Anterior cingulate cortex (tissue), 58 donors: Measurements from ENCODE around the gene UBTF.

Experiments
- DNase-seq, 58 donors: peaks; one replicate each; lab custom pipeline; 2025; lab: John Stamatoyannopoulos, UW

UBTF gene, protein sequence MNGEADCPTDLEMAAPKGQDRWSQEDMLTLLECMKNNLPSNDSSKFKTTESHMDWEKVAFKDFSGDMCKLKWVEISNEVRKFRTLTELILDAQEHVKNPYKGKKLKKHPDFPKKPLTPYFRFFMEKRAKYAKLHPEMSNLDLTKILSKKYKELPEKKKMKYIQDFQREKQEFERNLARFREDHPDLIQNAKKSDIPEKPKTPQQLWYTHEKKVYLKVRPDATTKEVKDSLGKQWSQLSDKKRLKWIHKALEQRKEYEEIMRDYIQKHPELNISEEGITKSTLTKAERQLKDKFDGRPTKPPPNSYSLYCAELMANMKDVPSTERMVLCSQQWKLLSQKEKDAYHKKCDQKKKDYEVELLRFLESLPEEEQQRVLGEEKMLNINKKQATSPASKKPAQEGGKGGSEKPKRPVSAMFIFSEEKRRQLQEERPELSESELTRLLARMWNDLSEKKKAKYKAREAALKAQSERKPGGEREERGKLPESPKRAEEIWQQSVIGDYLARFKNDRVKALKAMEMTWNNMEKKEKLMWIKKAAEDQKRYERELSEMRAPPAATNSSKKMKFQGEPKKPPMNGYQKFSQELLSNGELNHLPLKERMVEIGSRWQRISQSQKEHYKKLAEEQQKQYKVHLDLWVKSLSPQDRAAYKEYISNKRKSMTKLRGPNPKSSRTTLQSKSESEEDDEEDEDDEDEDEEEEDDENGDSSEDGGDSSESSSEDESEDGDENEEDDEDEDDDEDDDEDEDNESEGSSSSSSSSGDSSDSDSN

DNA sequence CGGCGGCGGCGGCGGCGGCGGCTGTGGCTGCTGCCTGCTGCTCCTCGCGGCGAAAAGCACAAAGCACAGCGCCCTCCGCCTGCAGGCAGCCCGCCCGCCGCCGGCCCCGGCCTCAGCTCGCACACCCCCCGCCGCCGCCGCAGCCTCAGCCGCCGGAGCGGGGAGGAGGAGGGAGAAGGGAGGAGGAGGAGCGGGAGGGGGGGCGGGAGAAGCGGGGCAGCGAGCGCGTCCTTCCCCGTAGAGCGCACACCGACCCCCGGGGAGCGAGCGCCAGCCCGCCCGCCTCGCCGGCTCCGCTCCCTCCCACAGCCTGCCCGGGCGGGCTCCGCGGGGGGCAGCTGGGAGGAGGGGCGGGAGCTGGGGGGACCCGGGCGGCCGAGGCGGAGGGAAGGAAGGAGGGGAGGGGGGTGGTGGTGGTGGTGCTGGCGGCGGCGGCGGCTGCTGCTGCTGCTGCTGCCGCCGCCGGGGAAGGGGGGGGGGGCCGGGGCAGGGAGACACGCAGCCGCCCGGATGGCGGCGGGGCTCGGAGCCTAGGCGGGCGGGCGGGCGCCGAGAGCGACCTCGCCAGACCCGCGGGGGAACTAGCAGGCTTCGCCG is at the start of gene UBTF:
Gene UBTF, minus strand, starts transcription at position 60 of the 597 bp plus-strand sequence. CDS start 1,446 bp downstream, outside the sequence.
- DNase-seq, result peak in 51 of 58 donors; percentile 36 to 86 (median 71)

DNA sequence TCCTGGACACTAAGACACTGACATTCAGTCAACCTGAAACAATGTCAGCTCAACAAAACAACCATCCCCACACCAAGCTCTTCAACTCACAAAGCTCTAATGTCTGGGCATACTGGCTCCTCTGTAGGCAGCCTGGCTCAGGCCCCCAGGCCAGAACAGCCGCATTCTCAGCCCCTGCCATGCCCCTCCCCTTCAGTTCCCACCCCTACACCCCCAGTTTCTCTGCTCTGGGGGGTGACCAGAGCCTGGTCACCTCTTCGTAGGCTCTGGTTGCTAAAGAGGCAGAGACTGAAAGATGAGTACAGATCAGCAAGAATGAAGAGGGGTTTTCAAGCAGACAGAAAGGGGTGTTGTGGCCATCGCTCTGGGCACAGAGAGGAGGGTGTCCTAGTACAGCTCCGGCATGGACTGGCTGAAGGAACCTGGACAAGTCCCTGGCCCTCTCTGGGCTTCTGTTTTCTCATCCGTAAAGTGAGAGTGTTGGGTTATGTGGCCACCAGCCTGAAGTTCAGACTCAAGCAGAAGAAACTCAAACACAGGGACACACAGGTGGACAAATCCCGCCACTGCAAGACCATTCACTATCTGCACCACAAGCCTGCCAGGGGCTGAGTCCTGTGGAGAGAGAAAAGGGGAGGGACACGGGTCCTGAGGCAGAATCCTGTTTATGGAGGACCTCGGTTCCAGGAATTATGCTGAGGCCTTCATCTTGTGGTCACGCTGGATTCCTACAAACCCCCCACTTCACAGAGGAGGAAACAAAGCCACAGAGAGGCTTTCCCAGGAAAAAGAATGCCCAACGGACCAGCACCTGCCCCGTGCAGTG is 49.4 kb upstream of the UBTF start:
- DNase-seq, result no peak

DNA sequence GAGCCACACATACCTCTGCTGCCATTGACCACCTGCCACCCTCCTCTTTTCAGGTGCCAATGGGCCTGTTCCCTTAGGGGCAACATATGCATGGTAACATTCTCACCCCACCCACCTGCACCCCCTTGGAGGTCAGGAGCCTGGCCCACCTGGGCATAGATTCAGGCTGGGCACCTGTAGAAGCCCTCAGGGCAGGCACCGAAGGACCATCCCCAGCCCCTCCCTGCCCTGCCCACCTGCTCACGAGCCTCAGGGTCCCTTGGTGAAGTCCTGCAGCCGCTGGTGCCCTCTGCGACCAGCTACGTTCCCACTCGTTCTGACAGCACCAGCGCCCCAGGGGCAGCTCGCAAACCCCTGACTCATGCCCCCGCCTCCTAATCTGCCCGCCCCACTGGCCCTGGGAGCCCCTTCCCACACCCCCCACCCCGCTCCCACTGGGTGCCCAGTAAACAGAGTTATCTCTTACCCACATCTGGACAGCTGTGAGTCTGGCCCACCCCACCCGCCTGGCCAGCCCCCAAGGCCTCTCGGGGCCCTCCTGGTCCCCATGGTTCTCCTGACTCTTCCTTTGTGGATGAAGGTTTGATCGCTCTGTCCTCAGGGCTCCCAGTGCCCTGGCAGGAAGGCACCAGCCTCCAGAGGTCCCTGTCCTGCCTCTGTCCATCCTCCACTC is 48.5 kb upstream of the UBTF start, which contains the start of gene SLC4A1:
Gene SLC4A1, minus strand, starts transcription at position 318 of the 673 bp plus-strand sequence. CDS start 5,269 bp downstream, outside the sequence.
- no peak for DNase-seq

DNA sequence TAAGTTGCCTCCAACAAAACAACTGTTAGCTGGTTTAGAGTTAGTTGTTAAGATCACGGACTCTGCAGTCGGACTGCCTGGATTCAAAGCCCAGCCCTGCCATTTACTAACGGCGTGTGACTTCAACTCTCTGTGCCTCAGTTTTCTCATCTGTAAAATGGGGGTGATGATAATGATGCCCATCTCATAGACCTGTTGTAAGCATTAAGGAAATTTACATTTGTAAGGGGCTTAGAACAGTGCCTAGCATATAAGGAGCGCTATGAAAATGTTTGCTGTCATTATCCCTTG is 47.6 kb upstream of the UBTF start:
- no peak for DNase-seq

DNA sequence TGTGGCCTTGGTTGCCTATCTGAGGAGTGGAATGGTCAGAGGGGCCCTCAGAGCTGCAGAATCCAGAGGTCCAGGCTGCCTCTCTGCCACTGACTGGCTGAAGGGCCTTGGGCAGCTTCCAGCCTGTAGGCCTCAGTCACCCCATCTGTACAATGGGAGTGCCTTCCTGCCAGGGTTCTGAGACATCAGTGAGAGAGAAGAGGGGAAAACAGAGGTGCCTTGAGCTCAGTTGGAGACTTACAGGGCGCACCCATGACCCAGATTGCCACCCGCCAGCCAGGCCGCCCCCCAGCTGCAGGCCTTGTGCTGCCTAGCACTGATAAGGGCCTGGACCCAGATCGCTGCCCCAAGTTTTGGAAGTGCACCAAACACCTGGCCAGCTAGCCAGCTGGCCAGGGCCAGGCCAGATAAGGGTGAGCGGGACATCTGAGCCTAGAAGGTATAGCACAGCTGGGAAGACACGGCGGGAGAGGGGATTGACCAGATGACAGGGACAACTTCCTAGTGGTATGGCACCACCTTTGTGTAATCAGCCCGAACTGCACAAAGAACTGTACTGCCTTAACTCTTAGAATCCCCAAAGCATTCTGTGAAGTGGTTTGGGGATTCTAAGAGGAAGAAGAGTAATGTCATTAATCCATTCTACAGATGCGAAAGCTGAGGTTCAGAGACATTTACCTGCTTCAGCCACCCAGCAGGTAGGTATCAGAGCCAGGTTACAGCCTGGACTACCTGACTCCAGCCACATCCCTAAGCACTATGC is 47.1 kb upstream of the UBTF start:
- DNase-seq, result no peak

DNA sequence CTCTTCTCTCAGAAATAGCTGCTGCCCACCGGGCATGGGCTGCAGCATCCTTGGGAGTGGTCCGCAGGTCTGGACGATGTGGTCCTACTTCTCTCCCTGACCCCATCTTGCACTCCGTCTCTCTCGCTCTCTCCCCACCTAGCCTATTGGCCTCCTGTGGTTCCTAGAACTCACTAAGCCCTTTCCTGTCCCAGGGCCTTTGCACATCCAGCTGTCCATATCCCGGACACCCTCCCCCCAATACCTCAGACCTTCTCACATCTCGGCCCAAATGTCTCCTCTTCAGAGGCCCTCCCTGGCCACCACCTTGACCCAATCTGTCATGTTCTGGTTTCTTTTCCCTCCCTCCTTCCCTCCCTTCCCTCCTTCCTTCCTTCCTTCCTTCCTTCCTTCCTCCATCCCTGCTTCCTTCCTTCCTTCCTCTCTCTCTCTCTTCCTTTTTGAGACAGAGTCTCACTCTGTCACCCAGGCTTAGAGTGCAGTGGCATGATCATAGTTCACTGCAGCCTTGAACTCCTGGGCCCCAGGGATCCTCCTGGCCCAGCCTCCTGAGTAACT is 43.9 kb upstream of the UBTF start:
- no peak for DNase-seq

DNA sequence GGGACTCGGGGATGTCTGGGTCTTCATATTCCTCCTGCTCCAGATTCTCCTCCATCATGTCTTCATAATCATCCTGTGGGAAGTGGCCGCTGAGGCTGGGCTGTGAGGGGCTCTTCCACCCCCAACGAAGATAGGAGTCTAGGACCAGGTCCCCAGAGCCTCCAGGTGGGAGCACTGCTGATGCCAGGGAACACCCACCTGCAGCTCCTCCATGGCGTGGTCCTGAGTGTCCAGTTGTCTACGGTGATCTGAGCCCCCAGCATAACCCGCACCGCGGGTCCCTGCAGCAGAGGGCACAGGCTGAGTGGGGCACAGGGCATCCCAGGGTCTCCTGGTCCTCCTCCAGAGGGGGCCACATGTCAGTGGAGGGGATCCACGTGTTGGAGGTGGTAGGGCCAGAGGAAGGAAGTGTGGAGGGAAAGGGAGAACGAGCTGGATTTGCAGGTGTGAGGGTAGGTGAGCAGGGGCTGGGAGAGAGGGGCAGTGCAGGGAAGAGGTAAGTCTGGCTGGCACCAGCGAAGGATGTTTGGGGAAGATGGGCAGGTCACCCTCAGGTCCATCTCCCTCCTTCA is 43.3 kb upstream of the UBTF start:
- no peak for DNase-seq

DNA sequence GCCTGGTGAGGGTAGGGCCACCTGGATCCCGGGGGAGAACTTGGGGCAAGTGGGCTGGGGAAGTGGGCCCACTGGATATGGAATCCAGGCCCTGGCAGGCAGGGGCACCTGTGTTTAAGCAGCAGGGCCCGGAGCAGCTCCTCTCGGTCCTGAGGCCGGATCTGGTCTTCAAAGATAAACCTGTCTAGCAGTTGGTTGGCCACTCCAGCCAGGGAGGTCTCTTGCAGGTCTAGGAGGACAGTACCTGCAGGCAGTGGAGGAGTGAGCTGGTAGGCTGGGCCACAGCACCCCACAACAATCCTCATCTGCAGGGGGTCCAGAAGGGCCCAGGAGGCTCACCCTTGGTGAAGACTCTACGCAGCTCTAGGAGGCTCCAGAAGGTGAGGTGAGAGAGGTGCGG is 40.8 kb upstream of the UBTF start:
- DNase-seq, result no peak

DNA sequence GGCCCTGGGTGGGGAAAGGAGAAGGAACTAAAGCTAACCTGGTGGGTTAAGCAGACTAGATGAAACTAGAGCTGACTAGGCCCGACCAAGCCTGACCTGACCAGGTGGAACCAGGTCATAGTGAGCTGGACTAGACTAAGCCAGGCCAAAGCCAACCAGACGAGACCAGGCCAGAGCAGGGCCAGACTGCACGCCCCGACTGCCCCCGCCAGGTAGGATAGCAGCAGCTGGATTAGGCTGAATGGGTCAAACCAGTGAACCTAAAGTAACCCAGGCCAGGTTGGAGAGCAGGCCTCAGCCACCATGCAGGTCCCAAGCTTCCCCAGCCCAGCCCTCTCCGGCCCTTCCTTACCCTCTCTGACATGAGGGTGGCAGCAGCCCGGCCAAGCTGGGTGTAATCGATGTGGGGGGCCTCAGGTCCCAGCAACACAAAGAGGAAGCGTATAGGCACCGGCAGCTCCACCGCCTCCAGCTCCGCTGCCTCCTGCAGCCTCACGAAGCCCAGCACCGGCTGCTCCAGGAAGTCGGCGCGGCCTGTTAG is 39.4 kb upstream of the UBTF start:
- no peak for DNase-seq

DNA sequence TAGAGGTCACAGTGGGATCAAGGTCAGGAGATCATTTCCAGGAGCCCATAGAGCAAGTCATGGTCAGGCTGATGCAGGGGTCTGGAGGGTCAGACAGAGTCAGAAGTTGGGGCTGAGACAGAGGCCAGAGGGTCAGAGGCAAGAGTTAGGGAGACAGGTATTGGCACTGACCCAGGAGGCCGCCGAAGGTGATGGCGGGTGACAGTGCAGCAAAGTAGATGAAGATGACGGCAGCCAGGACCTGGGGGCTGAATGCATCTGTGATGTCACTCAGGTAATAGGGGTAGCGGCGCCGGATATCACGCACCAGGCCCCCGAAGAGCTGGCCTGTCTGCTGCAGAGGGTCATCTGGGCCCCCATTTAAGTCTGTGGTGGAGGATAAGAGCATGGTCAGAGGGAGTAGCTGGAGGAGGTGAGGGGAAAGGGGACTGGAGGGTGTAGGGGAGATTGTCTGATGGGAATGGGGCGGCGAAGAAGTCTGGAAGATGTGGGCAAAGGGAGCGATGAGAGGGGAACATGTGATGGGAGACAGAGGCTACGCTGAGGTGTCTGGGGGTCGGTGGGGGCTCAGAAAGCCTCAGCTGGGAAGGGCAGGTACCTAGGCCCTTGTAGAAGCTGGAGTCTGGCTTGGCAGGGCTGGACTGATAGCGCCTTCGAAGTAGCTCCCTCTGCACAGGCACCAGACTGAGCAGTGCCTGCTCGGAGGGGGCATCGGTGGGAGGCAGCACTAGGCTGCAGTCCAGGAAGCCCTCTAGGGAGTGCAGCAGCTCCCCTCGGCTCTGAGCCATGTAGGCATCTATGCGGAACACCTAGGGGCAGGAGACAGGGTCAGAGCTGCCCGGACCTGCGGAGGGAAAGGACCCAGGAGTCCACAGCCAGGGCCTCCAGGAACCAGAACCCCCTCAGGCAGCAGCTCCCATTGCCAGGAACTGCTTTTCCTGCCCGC is 38.6 kb upstream of the UBTF start:
- no peak for DNase-seq

DNA sequence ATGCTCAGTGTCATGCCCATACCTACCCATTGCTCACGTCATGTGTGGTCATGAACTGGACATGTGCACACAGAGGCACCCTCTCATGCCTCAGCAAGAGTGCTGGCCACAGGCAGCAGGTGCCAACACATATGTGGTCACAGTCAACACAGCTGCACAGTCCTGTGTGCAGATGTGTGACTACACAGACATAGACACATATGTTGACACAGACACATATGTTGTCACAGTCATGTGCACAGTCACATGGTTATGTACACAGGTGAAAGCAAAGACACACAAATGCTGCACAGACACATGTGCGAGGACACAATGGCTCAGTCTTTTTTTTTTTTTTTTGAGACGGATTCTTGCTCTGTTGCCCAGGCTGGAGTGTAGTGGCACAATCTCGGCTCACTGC is 37.2 kb upstream of the UBTF start:
- no peak for DNase-seq

DNA sequence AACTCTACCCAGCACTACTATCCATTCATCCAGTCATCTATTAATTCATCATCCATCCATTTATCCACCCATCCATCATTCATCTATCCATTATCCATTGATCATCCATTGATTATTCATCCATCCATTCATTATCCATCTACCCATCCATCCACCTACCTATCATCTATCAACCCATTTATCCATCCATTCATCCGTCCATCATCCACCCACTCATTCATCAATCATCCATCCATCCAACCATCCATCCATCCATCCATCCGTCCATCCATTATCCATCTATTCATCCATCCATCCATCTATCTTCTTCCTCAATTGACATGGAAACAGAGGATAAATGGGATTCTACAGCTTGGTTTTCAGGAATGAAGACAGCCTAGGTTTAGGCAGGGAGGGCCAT is 36.4 kb upstream of the UBTF start:
- DNase-seq, result no peak

DNA sequence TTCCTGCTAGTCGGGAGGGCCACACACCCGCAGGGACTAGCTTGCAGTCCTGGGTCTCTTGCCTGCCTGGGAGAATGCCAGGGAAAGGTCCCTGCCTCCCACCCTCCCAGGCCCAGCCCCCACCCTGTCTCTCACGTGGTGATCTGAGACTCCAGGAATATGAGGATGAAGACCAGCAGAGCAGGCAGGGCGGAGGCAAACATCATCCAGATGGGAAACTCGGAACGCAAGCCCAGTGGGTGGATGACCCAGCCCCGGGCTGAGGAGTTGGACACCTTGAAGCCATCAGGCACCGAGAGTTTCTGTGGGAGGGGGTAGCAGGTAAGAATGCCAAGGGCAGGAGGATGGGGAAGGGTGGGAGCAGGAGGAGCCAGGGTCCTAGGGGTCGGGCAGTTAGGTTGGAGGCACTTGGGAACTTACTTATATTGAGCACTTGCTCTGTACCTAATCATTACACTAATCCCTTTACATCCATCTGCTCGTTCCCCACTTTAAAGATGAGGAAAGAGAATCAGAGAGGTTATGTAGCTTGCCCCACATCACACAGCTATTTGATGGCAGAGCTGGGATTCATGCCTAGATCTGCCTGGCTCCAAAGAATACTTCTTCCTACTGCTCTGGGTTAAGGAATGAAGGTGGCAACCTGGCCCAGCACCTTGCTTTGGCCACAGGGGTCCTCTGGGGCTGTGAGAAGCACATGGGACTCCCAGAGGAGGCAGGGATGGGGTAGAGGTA is 35.1 kb upstream of the UBTF start:
- DNase-seq, result no peak

DNA sequence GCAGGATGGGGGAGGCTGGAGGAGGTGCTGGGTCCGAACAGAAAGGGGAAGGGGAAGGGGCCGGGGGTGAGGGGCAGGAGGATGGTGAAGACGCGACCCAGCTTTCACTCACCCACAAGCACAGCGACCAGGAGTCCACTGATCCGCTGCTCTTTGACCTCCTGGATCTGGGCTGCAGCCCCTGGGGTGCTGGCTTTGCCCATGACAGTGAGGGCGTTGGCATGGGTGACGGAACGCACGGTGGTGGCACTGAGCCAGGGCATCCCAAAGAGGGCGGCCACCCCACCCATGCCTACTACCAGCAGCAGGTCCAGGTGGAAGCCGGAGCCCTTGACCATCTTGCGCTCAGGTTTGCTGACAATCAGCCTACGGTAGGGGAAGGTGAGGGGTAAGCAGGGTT is 33.5 kb upstream of the UBTF start:
- DNase-seq, result no peak

DNA sequence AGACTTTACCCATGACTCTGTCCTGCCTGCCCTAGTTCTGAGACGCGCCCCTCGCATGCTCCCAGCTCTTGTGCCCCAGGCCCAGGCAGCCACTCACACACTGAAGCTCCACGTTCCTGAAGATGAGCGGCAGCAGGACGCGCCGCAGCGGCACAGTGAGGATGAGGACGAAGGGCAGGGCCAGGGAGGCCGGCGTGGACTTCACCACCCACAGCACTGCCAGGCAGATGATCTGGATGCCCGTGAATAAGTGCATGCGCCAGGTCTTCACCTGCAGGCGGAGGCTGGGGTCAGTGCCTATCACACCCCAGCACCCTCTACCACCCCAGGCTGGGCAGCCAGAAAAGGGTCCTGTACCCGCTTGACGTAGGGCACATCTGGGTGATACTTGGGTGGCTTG is 31.6 kb upstream of the UBTF start:
- DNase-seq, result no peak

DNA sequence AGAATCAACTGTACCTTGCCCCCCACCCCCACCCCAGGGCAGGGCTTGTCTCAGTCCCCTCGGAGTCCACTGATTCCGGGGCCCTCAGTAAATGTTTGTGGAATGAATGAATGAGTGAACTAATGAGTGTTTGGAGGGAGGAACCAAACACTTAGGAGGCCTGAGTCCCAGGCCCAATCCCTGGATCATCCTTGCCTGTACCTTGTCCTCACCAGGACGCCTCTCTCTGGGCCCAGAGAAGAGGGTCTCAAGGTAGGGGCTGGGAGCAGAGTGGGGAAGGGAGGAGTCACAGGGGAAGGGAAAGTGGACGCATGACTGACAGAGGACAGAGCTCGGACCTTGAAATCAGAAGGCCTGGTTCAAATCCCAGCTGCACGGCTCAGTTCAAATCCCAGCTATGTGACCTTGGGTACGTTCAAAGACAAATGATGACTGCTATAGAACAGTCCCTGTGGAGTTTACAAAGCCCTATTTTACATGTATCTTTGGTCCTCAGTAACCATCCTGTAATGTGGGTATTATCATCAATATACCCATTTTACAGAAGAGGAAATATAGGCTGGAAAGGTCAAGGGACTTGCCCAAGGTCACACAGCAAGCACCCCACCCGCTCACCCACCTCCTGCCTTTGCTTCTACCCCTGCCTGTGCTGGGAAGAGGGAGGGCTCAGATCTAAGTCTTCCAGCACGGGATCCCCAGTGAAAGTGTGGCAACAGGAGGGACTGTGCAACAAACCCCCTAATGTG is 30.2 kb upstream of the UBTF start:
- DNase-seq, result no peak
